SK-N-SH (cell line): ENCODE measurements around the gene PDLIM5. TPM values are rescaled to one million over a fixed set of nuclear protein-coding genes. Genes with fewer than 3 reads are reported as not detected.

Source experiments
- CTCF ChIA-PET: fragments of 300-600, 350-600 bp; formaldehyde crosslinking; extraction: SDS; loops from one replicate; lab custom pipeline; 2021; lab: Yijun Ruan, JAX
- POLR2A ChIA-PET: fragments of 350-600 bp; sonication (Branson Sonifier 250); formaldehyde crosslinking; extraction: SDS; loops from one replicate; lab custom pipeline; 2020; ENCODE audit warnings: antibody characterized with exemption, inconsistent platforms; lab: Yijun Ruan, JAX
- DNase-seq: peaks from one replicate; pipeline ENCODE4 v3.0.0; 2012
- H2AFZ ChIP-seq: fragments of 200-600 bp; sonication (generic); 2 replicates; pipeline ENCODE4 v1.8.1; 2016; ENCODE audit warnings: antibody characterized with exemption, mild to moderate bottlenecking, low read depth
- H3F3A ChIP-seq: fragments of 200-600 bp; sonication (generic); replicated peaks from 2 replicates; pipeline ENCODE3; 2016; ENCODE audit warnings: antibody characterized with exemption, mild to moderate bottlenecking; ENCODE audit not compliant: insufficient read depth
- H3K27ac ChIP-seq, 2 experiments: fragments of 200-500 bp in 1 of 2; fragments of 200-600 bp in 1 of 2; sonication (Bioruptor generic) in 1 of 2; sonication (generic), shearing (Covaris generic) in 1 of 2; 2 replicates each; pipeline versions ENCODE4 v1.5.1 to v1.6.1; 2014 to 2016; ENCODE audit warnings: low read depth in 2 of 2, inconsistent platforms in 1 of 2, low read length in 1 of 2, mild to moderate bottlenecking in 1 of 2, mixed read lengths in 1 of 2
- H3K27me3 ChIP-seq: fragments of 200-600 bp; sonication (generic), shearing (Covaris generic); 2 replicates; pipeline ENCODE4 v1.6.1; 2016; ENCODE audit warnings: mixed run types; ENCODE audit not compliant: insufficient read depth
- H3K36me3 ChIP-seq, 2 experiments: fragments of 200-500 bp in 1 of 2; fragments of 200-600 bp in 1 of 2; sonication (Bioruptor generic) in 1 of 2; sonication (generic) in 1 of 2; replicated peaks in 1 of 2; 2 replicates each; pipeline versions ENCODE3 to v1.5.1; 2014 to 2016; ENCODE audit warnings: low read length in 1 of 2, mild to moderate bottlenecking in 1 of 2; ENCODE audit not compliant: insufficient read depth in 2 of 2, control insufficient read depth in 1 of 2
- H3K4me1 ChIP-seq, 2 experiments: fragments of 200-500 bp in 1 of 2; fragments of 200-600 bp in 1 of 2; sonication (Bioruptor generic) in 1 of 2; sonication (generic), shearing (Covaris generic) in 1 of 2; 2 replicates each; pipeline versions ENCODE4 v1.5.1 to v1.6.1; 2014 to 2016; ENCODE audit warnings: low read depth in 1 of 2, low read length in 1 of 2, mixed run types in 1 of 2; ENCODE audit not compliant: insufficient read depth in 2 of 2, control insufficient read depth in 1 of 2
- H3K4me2 ChIP-seq: fragments of 200-600 bp; sonication (generic), shearing (Covaris generic); 2 replicates; pipeline ENCODE4 v1.6.1; 2017; ENCODE audit warnings: mixed run types
- H3K4me3 ChIP-seq, 2 experiments: fragments of 200-500 bp in 1 of 2; fragments of 200-600 bp in 1 of 2; sonication (Bioruptor generic) in 1 of 2; sonication (generic), shearing (Covaris generic) in 1 of 2; 2 replicates each; pipeline versions ENCODE4 v1.5.1 to v1.8.1; 2014 to 2016; ENCODE audit warnings: low read depth in 2 of 2, inconsistent platforms in 1 of 2, low read length in 1 of 2, mild to moderate bottlenecking in 1 of 2, mixed read lengths in 1 of 2, moderate library complexity in 1 of 2
- H3K79me2 ChIP-seq: fragments of 200-600 bp; sonication (generic); 2 replicates; pipeline ENCODE4 v1.8.1; 2017; ENCODE audit warnings: mild to moderate bottlenecking; ENCODE audit not compliant: insufficient read depth
- H3K9ac ChIP-seq: fragments of 200-600 bp; sonication (generic); 2 replicates; pipeline ENCODE4 v1.6.1; 2017; ENCODE audit warnings: mixed run types
- H3K9me2 ChIP-seq: fragments of 200-600 bp; sonication (generic); 2 replicates; pipeline ENCODE4 v1.6.1; 2017; ENCODE audit warnings: mixed run types
- H3K9me3 ChIP-seq: fragments of 200-600 bp; sonication (generic); 2 replicates; pipeline ENCODE4 v1.6.1; 2017; ENCODE audit warnings: mixed run types, mild to moderate bottlenecking, moderate library complexity
- H4K20me1 ChIP-seq: fragments of 200-600 bp; sonication (generic); 2 replicates; pipeline ENCODE4 v1.6.1; 2017; ENCODE audit warnings: mild to moderate bottlenecking, mixed run types; ENCODE audit not compliant: insufficient read depth
- CHD2 ChIP-seq: fragments of 150-350 bp; IDR thresholded peaks from 2 replicates; pipeline ENCODE4 v1.6.1; 2018; ENCODE audit warnings: low read length; ENCODE audit not compliant: partially characterized antibody
- ELF1 ChIP-seq: IDR thresholded peaks from 2 replicates; pipeline ENCODE4 v1.4.0; 2012
- GABPA ChIP-seq: IDR thresholded peaks from 2 replicates; pipeline ENCODE4 v1.4.0; 2012; ENCODE audit warnings: low read depth, mild to moderate bottlenecking
- JUND ChIP-seq: IDR thresholded peaks from 2 replicates; pipeline ENCODE4 v1.4.0; 2012
- MEF2A ChIP-seq: IDR thresholded peaks from 2 replicates; pipeline ENCODE4 v1.4.0; 2012; ENCODE audit warnings: low read depth, borderline replicate concordance
- MXI1 ChIP-seq: IDR thresholded peaks from 2 replicates; pipeline ENCODE4 v1.6.1; 2012; ENCODE audit warnings: mild to moderate bottlenecking, low read depth, low read length, improper control_type of control experiment
- POLR2AphosphoS5 ChIP-seq: IDR thresholded peaks from 2 replicates; pipeline ENCODE4 v1.6.1; 2012; ENCODE audit warnings: low read depth, low read length
- RAD21 ChIP-seq: IDR thresholded peaks from 2 replicates; pipeline ENCODE4 v1.6.1; 2012; ENCODE audit warnings: mild to moderate bottlenecking, low read length
- RFX5 ChIP-seq: IDR thresholded peaks from 2 replicates; pipeline ENCODE4 v1.6.1; 2012; ENCODE audit warnings: mild to moderate bottlenecking, improper control_type of control experiment, low read length
- RXRA ChIP-seq: IDR thresholded peaks from 2 replicates; pipeline ENCODE4 v1.4.0; 2012; ENCODE audit warnings: low read depth, mild to moderate bottlenecking, borderline replicate concordance
- SIN3A ChIP-seq: IDR thresholded peaks from 2 replicates; pipeline ENCODE4 v1.6.1; 2012; ENCODE audit warnings: low read depth, mild to moderate bottlenecking, low read length, moderate library complexity, borderline replicate concordance
- SMC3 ChIP-seq: IDR thresholded peaks from 2 replicates; pipeline ENCODE4 v1.6.1; 2012; ENCODE audit warnings: low read depth, low read length, improper control_type of control experiment
- TAF1 ChIP-seq: IDR thresholded peaks from 2 replicates; pipeline ENCODE4 v1.6.1; 2012; ENCODE audit warnings: low read depth, mild to moderate bottlenecking, low read length, moderate library complexity, borderline replicate concordance
- TCF12 ChIP-seq: IDR thresholded peaks from 2 replicates; pipeline ENCODE4 v1.4.0; 2012
- TEAD4 ChIP-seq: IDR thresholded peaks from 2 replicates; pipeline ENCODE4 v1.4.0; 2012; ENCODE audit warnings: mild to moderate bottlenecking, borderline replicate concordance; ENCODE audit not compliant: insufficient read depth
- YY1 ChIP-seq: IDR thresholded peaks from 2 replicates; pipeline ENCODE4 v1.4.0; 2012; ENCODE audit warnings: low read depth, mild to moderate bottlenecking
- WGBS: methylation state at CpG from one replicate; pipeline ENCODE4 v1.1.6; 2017; ENCODE audit warnings: low lambda C conversion rate; 5-methylcytosine and 5-hydroxymethylcytosine counted together
- polyA plus RNA-seq, 3 experiments: library from polyadenylated mRNA; depleted of rRNA; stranded (reverse); fragments of >200 nt; gene quantifications; 2 replicates each; pipeline ENCODE4 v1.2.3, GENCODE V29; 2012
- TF ChIP-seq, protein P1 (sequence below): fragments of 200-600 bp; sonication (generic); IDR thresholded peaks from 2 replicates; pipeline ENCODE4 v1.6.1; 2017; ENCODE audit warnings: antibody characterized with exemption, mild to moderate bottlenecking, moderate library complexity
- TF ChIP-seq, protein P2 (sequence below): IDR thresholded peaks from 2 replicates; pipeline ENCODE4; 2012
- TF ChIP-seq, protein P3 (sequence below): IDR thresholded peaks from 2 replicates; pipeline ENCODE4 v1.6.1; 2012; ENCODE audit warnings: mild to moderate bottlenecking, low read depth, low read length, moderate library complexity

Gene PDLIM5
- polyA plus RNA-seq, 1 of the 3 experiments (the other 2 are of a cell fraction) = 36.7 TPM

DNA sequence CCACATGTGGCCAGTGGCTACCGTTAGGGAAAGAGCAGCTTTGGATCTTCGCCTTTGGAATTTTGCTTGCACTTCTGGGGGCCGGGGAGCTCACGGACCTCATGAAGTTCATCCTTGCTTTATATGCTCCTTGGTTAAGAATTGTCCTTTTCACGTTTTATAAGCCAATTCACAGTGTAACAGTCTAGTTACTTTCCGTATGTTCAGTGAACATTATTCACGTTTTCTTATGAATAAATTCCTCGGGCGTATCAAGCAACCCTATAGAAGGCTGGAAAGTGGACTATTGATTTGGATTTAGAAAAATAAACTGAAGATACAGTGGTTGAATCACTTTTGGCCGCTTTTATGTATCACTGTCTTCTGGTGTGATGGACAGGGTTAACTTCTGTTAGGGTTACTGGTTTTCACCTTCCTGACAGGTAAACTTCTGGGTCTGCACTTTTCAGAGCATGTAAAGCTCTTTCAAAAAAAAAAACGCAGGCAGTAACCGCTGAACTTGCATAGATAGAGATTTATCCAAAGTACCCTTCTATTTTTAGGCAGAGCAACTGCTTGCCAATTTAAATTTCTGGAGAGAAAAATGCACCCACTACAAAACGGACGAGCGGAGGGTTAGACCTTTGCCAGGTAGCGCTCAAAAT, 569 bp upstream of the PDLIM5 start (continued):
- TF ChIP-seq, protein P1, sequence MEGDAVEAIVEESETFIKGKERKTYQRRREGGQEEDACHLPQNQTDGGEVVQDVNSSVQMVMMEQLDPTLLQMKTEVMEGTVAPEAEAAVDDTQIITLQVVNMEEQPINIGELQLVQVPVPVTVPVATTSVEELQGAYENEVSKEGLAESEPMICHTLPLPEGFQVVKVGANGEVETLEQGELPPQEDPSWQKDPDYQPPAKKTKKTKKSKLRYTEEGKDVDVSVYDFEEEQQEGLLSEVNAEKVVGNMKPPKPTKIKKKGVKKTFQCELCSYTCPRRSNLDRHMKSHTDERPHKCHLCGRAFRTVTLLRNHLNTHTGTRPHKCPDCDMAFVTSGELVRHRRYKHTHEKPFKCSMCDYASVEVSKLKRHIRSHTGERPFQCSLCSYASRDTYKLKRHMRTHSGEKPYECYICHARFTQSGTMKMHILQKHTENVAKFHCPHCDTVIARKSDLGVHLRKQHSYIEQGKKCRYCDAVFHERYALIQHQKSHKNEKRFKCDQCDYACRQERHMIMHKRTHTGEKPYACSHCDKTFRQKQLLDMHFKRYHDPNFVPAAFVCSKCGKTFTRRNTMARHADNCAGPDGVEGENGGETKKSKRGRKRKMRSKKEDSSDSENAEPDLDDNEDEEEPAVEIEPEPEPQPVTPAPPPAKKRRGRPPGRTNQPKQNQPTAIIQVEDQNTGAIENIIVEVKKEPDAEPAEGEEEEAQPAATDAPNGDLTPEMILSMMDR = no peak

DNA sequence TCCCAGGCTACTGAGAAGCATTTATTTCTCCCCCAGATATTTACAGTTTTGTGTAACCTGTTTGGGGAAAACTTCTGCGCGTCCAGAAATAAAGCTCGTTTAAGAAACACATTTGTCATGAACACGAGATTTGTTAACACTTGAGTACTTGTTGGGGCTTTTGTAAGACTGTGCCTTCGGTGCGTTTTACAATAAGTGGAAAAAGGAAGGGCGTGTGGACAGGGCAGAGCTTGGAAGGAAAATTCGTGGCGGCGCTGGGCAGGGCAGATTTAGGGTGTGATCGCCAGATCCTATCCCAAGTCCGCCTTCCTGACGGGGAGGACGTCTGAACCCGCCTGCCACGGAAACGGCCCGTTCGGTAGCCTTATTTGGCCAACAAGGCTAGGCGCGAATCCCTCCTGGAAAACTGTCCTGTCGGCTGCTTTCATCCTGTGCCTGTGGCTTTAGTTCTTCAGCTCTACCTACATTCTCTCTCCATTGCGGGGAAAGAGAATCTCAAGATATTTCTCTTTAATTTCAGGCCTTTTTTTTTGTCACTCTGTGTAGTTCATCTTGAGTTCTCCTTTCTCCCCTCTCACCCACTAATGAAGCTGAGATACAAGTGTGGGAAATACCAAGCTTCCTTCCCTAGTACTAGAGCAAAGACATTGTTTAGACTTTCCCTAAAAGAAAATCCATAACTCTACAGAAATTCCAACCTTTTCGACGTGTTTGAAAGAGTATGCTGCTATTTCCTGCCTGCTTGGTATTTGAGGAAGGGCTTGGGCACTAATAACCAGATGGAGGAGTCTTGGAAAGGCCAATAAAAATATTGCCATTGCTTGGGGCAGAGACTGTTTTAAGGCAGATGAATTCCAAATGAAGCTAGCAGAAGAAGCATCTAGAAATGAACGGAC, 982 bp downstream of the PDLIM5 start:
- Histone ChIP-seq H3K9me3 (no peaks in the 10 kb centered on the region), H3K9me2 (no peaks in the 10 kb centered on the region), H3K27me3 (no peaks in the 10 kb centered on the region), H4K20me1 (peaks cover 23% of the 10 kb centered on the region), H3K9ac (peak overlapping the region; percentile 85), H3K27ac (peak overlapping the region; percentile 73 to 84), H3F3A (peaks cover under 1% of the 10 kb centered on the region), H3K36me3 (peaks cover 14 to 26% of the 10 kb centered on the region in 2 experiments), H3K4me1 (peaks cover 6 to 14% of the 10 kb centered on the region in 2 experiments; a peak in 3 of 4 replicates), H2AFZ (peak overlapping the region; percentile 63), H3K4me3 (peak overlapping the region; percentile 86 to 93), H3K4me2 (peak overlapping the region; percentile 86), H3K79me2 (peaks cover 60% of the 10 kb centered on the region)
- DNase-seq = peak; percentile 54
- WGBS = 5% methylated on average over 23 of the region's 26 CpGs
- CTCF ChIA-PET = interaction anchor here (0.6 to 2.2 kb wide), 4 partner anchors 10 to 94 kb away, joined by 3 to 6 read pairs (median 4); no protein-coding TSS in a partner anchor
- TF ChIP-seq MEF2A (no peak), MXI1 (no peak), POLR2AphosphoS5 (no peak), SMC3 (no peak), TAF1 (no peak), RAD21 (no peak), CHD2 (no peak), YY1 (no peak), JUND (no peak), TCF12 (no peak), SIN3A (no peak), ELF1 (no peak), RFX5 (no peak), GABPA (no peak), TEAD4 (no peak; the same call in 1 of the 2 replicates), RXRA (no peak)
- TF ChIP-seq, protein P2, sequence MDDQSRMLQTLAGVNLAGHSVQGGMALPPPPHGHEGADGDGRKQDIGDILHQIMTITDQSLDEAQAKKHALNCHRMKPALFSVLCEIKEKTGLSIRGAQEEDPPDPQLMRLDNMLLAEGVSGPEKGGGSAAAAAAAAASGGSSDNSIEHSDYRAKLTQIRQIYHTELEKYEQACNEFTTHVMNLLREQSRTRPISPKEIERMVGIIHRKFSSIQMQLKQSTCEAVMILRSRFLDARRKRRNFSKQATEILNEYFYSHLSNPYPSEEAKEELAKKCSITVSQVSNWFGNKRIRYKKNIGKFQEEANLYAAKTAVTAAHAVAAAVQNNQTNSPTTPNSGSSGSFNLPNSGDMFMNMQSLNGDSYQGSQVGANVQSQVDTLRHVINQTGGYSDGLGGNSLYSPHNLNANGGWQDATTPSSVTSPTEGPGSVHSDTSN = no peak
- TF ChIP-seq, protein P3, sequence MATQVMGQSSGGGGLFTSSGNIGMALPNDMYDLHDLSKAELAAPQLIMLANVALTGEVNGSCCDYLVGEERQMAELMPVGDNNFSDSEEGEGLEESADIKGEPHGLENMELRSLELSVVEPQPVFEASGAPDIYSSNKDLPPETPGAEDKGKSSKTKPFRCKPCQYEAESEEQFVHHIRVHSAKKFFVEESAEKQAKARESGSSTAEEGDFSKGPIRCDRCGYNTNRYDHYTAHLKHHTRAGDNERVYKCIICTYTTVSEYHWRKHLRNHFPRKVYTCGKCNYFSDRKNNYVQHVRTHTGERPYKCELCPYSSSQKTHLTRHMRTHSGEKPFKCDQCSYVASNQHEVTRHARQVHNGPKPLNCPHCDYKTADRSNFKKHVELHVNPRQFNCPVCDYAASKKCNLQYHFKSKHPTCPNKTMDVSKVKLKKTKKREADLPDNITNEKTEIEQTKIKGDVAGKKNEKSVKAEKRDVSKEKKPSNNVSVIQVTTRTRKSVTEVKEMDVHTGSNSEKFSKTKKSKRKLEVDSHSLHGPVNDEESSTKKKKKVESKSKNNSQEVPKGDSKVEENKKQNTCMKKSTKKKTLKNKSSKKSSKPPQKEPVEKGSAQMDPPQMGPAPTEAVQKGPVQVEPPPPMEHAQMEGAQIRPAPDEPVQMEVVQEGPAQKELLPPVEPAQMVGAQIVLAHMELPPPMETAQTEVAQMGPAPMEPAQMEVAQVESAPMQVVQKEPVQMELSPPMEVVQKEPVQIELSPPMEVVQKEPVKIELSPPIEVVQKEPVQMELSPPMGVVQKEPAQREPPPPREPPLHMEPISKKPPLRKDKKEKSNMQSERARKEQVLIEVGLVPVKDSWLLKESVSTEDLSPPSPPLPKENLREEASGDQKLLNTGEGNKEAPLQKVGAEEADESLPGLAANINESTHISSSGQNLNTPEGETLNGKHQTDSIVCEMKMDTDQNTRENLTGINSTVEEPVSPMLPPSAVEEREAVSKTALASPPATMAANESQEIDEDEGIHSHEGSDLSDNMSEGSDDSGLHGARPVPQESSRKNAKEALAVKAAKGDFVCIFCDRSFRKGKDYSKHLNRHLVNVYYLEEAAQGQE = no peak
- POLR2A ChIA-PET = no interaction called here
